H1 (cell line): ENCODE results near the gene ACVR1. TPM values are rescaled to one million over a fixed set of nuclear protein-coding genes. Genes with fewer than 3 reads are reported as not detected.

Experiments
- polyA plus RNA-seq, 7 experiments: library from polyadenylated mRNA; depleted of rRNA in 3 of 7; stranded (reverse) in 5 of 7; unstranded in 2 of 7; fragments of >200 nt in 5 of 7; fragments of 200-250 nt in 2 of 7; gene quantifications; 1 replicate in 5 of 7; 2 replicates in 1 of 7; 4 replicates in 1 of 7; pipeline versions ENCODE4 v1.2.1 to v1.2.3, GENCODE V29; 2011 to 2013; ENCODE audit warnings: missing spikeins in 2 of 7, mixed read lengths in 2 of 7
- small RNA-seq: library from polyadenylated mRNA; stranded (forward); fragments of <200 nt; extraction: miRNeasy Mini kit (QIAGEN cat#:217004); gene quantifications from one replicate; pipeline ENCODE3, GENCODE V24; 2013; ENCODE audit not compliant: insufficient read depth
- total RNA-seq: library from RNA; stranded (reverse); fragmentation: NEBNext Ultra II Directional; extraction: Animal tissue kit (Norgen Biotek cat#: 25700); gene quantifications from 2 replicates; pipeline ENCODE4 v1.2.1, GENCODE V29; 2021

Gene ACVR1
- total and polyA plus RNA-seq, 2 of the 8 experiments (the other 6 are each of a cell fraction or from before 2014, with no cell fraction given): 8.5 to 17.7 TPM

Small RNA genes within 50 kb of the gene (small RNA-seq; reads per million reads assigned to genes)
- not detected for gene RNU6-436P

Other genes starting within 250 kb of the ACVR1 start
- gene ACVR1C, start 247.5 kb downstream of the ACVR1 start, total RNA-seq: 0.40 and 0.52 TPM in 2 replicates
- gene ACVR1C, start 247.5 kb downstream of the ACVR1 start, polyA plus RNA-seq (2011; rRNA removed): 0.17 and 0.21 TPM in 2 replicates
- not detected in 2 replicates for gene UPP2, start 225.5 kb upstream of the ACVR1 start, total RNA-seq
- not detected in 2 replicates for gene UPP2, start 225.5 kb upstream of the ACVR1 start, polyA plus RNA-seq (2011; rRNA removed)